K562 (cell line): ENCODE data around the gene GSTO2. TPM values are rescaled to one million over a fixed set of nuclear protein-coding genes. Genes with fewer than 3 reads are reported as not detected.

Experiments
- ATAC-seq: fragments of 200-7000 bp; cut with Tn5 transposase; 3 replicates; pipeline ENCODE4 v1.9.1; 2020; ENCODE audit warnings: moderate library complexity
- BruUV-seq: library from RNA; stranded (reverse); fragments of 400-500 nt; replicated peaks from 2 replicates; lab custom pipeline; 2021; lab: Mats Ljungman, UMichigan
- CTCF ChIA-PET: fragments of 300-600 bp; formaldehyde crosslinking; extraction: SDS; loops from one replicate; lab custom pipeline; 2021; ENCODE audit warnings: low intra/inter-chr PET ratio; lab: Yijun Ruan, JAX
- POLR2A ChIA-PET: fragments of 300-600, 350-650 bp; sonication (Branson Sonifier 250); formaldehyde crosslinking; extraction: SDS; loops from one replicate; lab custom pipeline; 2021; ENCODE audit warnings: antibody characterized with exemption, inconsistent platforms; lab: Yijun Ruan, JAX
- DNase-seq, 4 experiments: peaks; one replicate each; pipeline versions ENCODE4 v3.0.0 to v3.0.0-alpha.2; 2011 to 2018; ENCODE audit warnings: low spot score in 3 of 4, mixed read lengths in 3 of 4; ENCODE audit errors: extremely low read depth in 1 of 4
- FAIRE-seq: peaks from 2 replicates; lab custom pipeline; 2011; peaks lifted over from hg19 to GRCh38; lab: Jason Lieb, UNC
- H2AFZ ChIP-seq: 2 replicates; pipeline ENCODE4 v1.6.0; 2011; ENCODE audit warnings: low read depth, low read length, control low read depth, inconsistent platforms
- H3K27ac ChIP-seq: fragments of 200-600 bp; 3 replicates; pipeline ENCODE4 v1.8.0; 2011; ENCODE audit warnings: low read depth, mild to moderate bottlenecking, control low read depth, inconsistent platforms, low read length, moderate library complexity, mixed read lengths; ENCODE audit errors: extremely low read depth
- H3K27me3 ChIP-seq, 2 experiments: fragments of 300-600 bp in 1 of 2; 2 replicates in 1 of 2; 3 replicates in 1 of 2; pipeline versions ENCODE4 v1.6.0 to v1.8.0; 2011; ENCODE audit warnings: inconsistent platforms in 2 of 2, low read length in 2 of 2, mild to moderate bottlenecking in 1 of 2, mixed read lengths in 1 of 2, moderate library complexity in 1 of 2; ENCODE audit not compliant: control insufficient read depth in 2 of 2, insufficient read depth in 2 of 2
- H3K36me3 ChIP-seq: fragments of 300-600 bp; 3 replicates; pipeline ENCODE4 v1.8.0; 2011; ENCODE audit warnings: mild to moderate bottlenecking, low read length, inconsistent platforms; ENCODE audit not compliant: control insufficient read depth, insufficient read depth
- H3K4me1 ChIP-seq, 2 experiments: fragments of 200-600 bp in 1 of 2; replicated peaks in 1 of 2; 2 replicates in 1 of 2; 3 replicates in 1 of 2; pipeline versions ENCODE4 v1.5.1 to v1.8.0; 2011; ENCODE audit warnings: inconsistent platforms in 2 of 2, low read length in 2 of 2, mild to moderate bottlenecking in 1 of 2, mixed read lengths in 1 of 2, moderate library complexity in 1 of 2; ENCODE audit not compliant: control insufficient read depth in 2 of 2, insufficient read depth in 2 of 2
- H3K4me2 ChIP-seq: 2 replicates; pipeline ENCODE4 v1.6.1; 2011; ENCODE audit warnings: low read length, control low read depth, inconsistent platforms, mixed read lengths; ENCODE audit not compliant: insufficient read depth
- H3K4me3 ChIP-seq: fragments of 200-600 bp; sonication (generic), shearing (Covaris generic); 2 replicates; pipeline ENCODE4 v1.5.1; 2016; ENCODE audit warnings: control low read depth, inconsistent platforms
- H3K79me2 ChIP-seq: fragments of 200-600 bp; 3 replicates; pipeline ENCODE4 v1.8.0; 2011; ENCODE audit warnings: low read length, inconsistent platforms; ENCODE audit not compliant: control insufficient read depth, insufficient read depth
- H3K9ac ChIP-seq, 2 experiments: 2 replicates each; pipeline versions ENCODE4 v1.6.0 to v1.6.1; 2011; ENCODE audit warnings: low read depth in 2 of 2, low read length in 2 of 2, control low read depth in 1 of 2, inconsistent platforms in 1 of 2, mild to moderate bottlenecking in 1 of 2, mixed read lengths in 1 of 2; ENCODE audit not compliant: insufficient read depth in 1 of 2
- H3K9me1 ChIP-seq: one replicate; pipeline ENCODE4 v1.6.0; 2011; ENCODE audit warnings: inconsistent platforms, mild to moderate bottlenecking, low read length, moderate library complexity; ENCODE audit not compliant: control insufficient read depth, insufficient read depth
- H3K9me3 ChIP-seq: replicated peaks from 2 replicates; pipeline ENCODE4 v1.5.1; 2011; ENCODE audit warnings: low read depth, low read length, inconsistent platforms; ENCODE audit not compliant: control insufficient read depth, insufficient read depth
- H4K20me1 ChIP-seq: replicated peaks from 2 replicates; pipeline ENCODE4 v1.6.1; 2011; ENCODE audit warnings: low read length, inconsistent platforms, mixed read lengths; ENCODE audit not compliant: control insufficient read depth, insufficient read depth
- RBFOX2 ChIP-seq: fragments of 200-400 bp; formaldehyde crosslinking; IDR thresholded peaks from 2 replicates; pipeline ENCODE4 v1.6.1; 2017; ENCODE audit warnings: low read depth, mild to moderate bottlenecking, low read length, moderate library complexity
- TAF15 ChIP-seq: fragments of 200-400 bp; formaldehyde crosslinking; IDR thresholded peaks from 2 replicates; pipeline ENCODE4 v1.6.1; 2017; ENCODE audit warnings: mild to moderate bottlenecking, low read depth, low read length, moderate library complexity
- ZNF197 ChIP-seq: fragments of 200-800 bp; sonication (Bioruptor generic); IDR thresholded peaks from 2 replicates; pipeline ENCODE4 v1.6.1; 2016; ENCODE audit warnings: low read depth, missing genetic modification characterization, missing compliant biosample characterization
- ZNF79 ChIP-seq: fragments of 250-450 bp; sonication (Bioruptor Pico); IDR thresholded peaks from 2 replicates; pipeline ENCODE4 v1.4.0; 2020; ENCODE audit warnings: low read depth, mild to moderate bottlenecking, moderate library complexity
- WGBS: fragments of 100-300 bp; shearing (Covaris generic); methylation state at CpG from one replicate; pipeline ENCODE4 v1.1.6; 2016; ENCODE audit warnings: low coverage, mixed read lengths; ENCODE audit not compliant: insufficient coverage; ENCODE audit errors: missing lambda C conversion rate; 5-methylcytosine and 5-hydroxymethylcytosine counted together
- in situ Hi-C: fragments of 300-500 bp; cut with MboI; formaldehyde crosslinking; loops from 4 replicates; pipeline ENCODE4 v1.15.0; 2018; ENCODE audit warnings: inconsistent platforms, mixed read lengths
- intact Hi-C: fragments of 100-400 bp; cut with micrococcal nuclease; formaldehyde crosslinking; loops from 2 replicates; pipeline ENCODE4 v1.14.2; 2022
- polyA plus RNA-seq, 8 experiments: library from polyadenylated mRNA; depleted of rRNA in 4 of 8; stranded (reverse) in 5 of 8; unstranded in 3 of 8; fragments of >200 nt; fragmentation: Nextera tagmentation in 2 of 8; fragmentation: Illumina TruSeq in 1 of 8; extraction: Ambion mirVana in 2 of 8; extraction: Trizol in 1 of 8; gene quantifications; 2 replicates each; pipeline versions ENCODE4 v1.2.1 to v1.2.3, GENCODE V29; 2011 to 2014; ENCODE audit warnings: inconsistent platforms in 1 of 8, missing spikeins in 1 of 8
- total RNA-seq, 7 experiments: library from RNA; depleted of rRNA in 6 of 7; stranded (reverse); fragments of >200 nt in 6 of 7; fragmentation: Illumina TruSeq in 2 of 7; extraction: Trizol in 2 of 7; gene quantifications; 2 replicates each; pipeline versions ENCODE4 v1.2.1 to v1.2.3, GENCODE V29; 2011 to 2021; ENCODE audit warnings: low replicate concordance in 1 of 7
- TF ChIP-seq, protein P1 (sequence below): fragments of 250-450 bp; sonication (Bioruptor Pico); IDR thresholded peaks from 2 replicates; pipeline ENCODE4 v1.8.0; 2022; ENCODE audit warnings: moderate library complexity, mild to moderate bottlenecking, inconsistent platforms

Gene GSTO2
- total and polyA plus RNA-seq, 9 of the 15 experiments (the other 6 are each of a cell fraction or from before 2014, with no cell fraction given): 0.18 to 1.8 (median 0.90) TPM

DNA sequence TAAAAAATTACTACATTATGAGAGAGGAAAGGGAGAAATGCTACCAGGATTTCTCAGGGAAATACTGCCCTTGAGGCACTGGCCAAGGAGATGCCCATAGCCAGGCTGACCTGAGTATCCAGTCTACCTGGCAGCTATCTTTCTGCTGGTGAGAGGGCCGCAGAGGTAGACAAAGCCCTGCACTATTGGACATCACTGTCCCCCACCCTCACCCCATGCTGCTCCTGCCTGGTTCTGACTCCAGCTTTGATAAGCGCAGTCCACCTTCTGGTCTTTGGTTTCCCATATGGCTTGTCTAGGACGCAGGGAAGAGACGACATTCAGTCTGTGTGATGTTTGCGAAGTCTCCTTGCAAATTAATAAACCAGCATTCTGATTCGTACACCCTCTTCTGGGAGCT lies 65.6 kb downstream of the GSTO2 start (continued):
- TF ChIP-seq, protein P1, sequence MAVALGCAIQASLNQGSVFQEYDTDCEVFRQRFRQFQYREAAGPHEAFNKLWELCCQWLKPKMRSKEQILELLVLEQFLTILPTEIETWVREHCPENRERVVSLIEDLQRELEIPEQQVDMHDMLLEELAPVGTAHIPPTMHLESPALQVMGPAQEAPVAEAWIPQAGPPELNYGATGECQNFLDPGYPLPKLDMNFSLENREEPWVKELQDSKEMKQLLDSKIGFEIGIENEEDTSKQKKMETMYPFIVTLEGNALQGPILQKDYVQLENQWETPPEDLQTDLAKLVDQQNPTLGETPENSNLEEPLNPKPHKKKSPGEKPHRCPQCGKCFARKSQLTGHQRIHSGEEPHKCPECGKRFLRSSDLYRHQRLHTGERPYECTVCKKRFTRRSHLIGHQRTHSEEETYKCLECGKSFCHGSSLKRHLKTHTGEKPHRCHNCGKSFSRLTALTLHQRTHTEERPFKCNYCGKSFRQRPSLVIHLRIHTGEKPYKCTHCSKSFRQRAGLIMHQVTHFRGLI (CRISPR knock-in tag): no peak
- TF ChIP-seq TAF15: no peak
- TF ChIP-seq ZNF79 (CRISPR knock-in tag): no peak

DNA sequence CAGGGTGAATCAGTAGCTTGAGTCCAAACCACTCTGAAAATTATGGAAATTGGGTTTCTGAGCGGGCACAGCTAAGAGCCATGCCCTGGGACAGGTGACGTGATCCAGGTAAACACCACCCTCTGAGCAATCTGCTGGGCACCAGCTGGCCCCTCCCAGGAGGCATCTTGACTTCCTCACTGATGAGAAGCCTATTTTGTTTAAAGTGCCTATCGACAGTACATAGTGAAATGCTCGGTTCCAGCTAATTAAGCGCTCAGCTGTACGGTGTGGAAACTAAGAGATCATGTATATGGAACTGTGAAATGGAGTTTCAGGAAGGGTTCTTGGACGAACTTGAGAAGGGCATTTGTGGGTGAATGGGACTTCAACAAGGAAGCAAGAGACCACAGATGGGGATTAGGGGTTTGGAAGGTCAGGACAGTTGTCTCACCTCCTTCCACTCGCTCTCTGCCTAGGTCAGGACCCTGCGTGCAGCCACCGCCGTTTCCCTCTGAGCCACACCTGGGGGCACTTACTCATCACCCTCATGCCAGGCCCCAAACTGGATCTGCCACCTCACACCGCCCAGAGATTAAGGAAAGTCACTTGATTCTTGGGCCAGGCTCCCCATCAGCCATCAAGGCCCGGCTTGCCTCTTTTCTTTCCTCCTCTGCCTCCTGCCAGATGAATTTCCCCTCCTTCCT lies 66.1 kb downstream of the GSTO2 start:
- no peak for TF ChIP-seq ZNF197 (CRISPR knock-in tag)
- peak; percentile 56; the same call in 1 of the 2 replicates for TF ChIP-seq RBFOX2
- in situ Hi-C loops (no loop called here), intact Hi-C loops (no loop called here)
- FAIRE-seq (no peak), DNase-seq (no peak), ATAC-seq (no peak)
- H3K27me3 ChIP-seq: no peaks in the 10 kb centered on the region
- peaks cover 45 to 56% of the 10 kb centered on the region in 2 experiments for H3K4me1 ChIP-seq
- no TSS peak for BruUV-seq
- H3K27ac ChIP-seq: peak overlapping the region; percentile 55; the same call in 2 of the 3 replicates
- peak overlapping the region; percentile 91 for H3K4me2 ChIP-seq
- H3K4me3 ChIP-seq: peak overlapping the region; percentile 98
- peaks cover 56% of the 10 kb centered on the region for H3K36me3 ChIP-seq
- CTCF ChIA-PET: no interaction called here
- H3K9ac ChIP-seq: peak overlapping the region; percentile 87 to 88; a peak in 3 of 4 replicates
- H3K79me2 ChIP-seq: peaks cover 99% of the 10 kb centered on the region
- H4K20me1 ChIP-seq: peaks cover 37% of the 10 kb centered on the region
- H2AFZ ChIP-seq: no peak overlapping the region
- no peaks in the 10 kb centered on the region for H3K9me1 ChIP-seq
- H3K9me3 ChIP-seq: no peaks in the 10 kb centered on the region
- POLR2A ChIA-PET: interaction anchor here (0.7 to 2.4 kb wide), 3 partner anchors 12 to 16 kb away, joined by 3 to 9 read pairs (median 4); no protein-coding TSS in a partner anchor
- WGBS: 37% methylated on average over 10 of the region's 13 CpGs
